DND-41 (cell line): ENCODE measurements around the gene HOXA9.
A peak's percentile ranks its signal among the peaks of the same experiment; 100 is the strongest.

ENCODE experiments used
- ATAC-seq: fragments of 200-7000 bp; cut with Tn5 transposase; 3 replicates; pipeline ENCODE4 v1.9.1; 2021; ENCODE audit warnings: low read depth; ENCODE audit not compliant: insufficient read depth
- DNase-seq: peaks from one replicate; pipeline ENCODE4 v3.0.0-alpha.2; 2020
- H2AFZ ChIP-seq: 2 replicates; pipeline ENCODE4 v1.6.0; 2012; ENCODE audit warnings: low read depth, low read length
- H3K27ac ChIP-seq: 2 replicates; pipeline ENCODE4 v1.5.1; 2012; ENCODE audit warnings: low read length, inconsistent platforms
- H3K27me3 ChIP-seq: fragments of 200-600 bp; sonication (generic); 2 replicates; pipeline ENCODE4 v1.6.0; 2012; ENCODE audit warnings: low read length, mild to moderate bottlenecking, inconsistent platforms; ENCODE audit not compliant: insufficient read depth, poor library complexity
- H3K36me3 ChIP-seq: 2 replicates; pipeline ENCODE4 v1.5.1; 2012; ENCODE audit warnings: low read length, inconsistent platforms; ENCODE audit not compliant: insufficient read depth
- H3K4me1 ChIP-seq: 2 replicates; pipeline ENCODE4 v1.5.1; 2012; ENCODE audit warnings: mild to moderate bottlenecking, low read length; ENCODE audit not compliant: insufficient read depth
- H3K4me2 ChIP-seq: 2 replicates; pipeline ENCODE4 v1.6.0; 2012; ENCODE audit warnings: mild to moderate bottlenecking, moderate library complexity, low read length, inconsistent platforms; ENCODE audit not compliant: insufficient read depth
- H3K4me3 ChIP-seq, 2 experiments: fragments of 200-600 bp in 1 of 2; shearing (Covaris generic) in 1 of 2; 2 replicates each; pipeline ENCODE4 v1.5.1; 2012 to 2016; ENCODE audit warnings: inconsistent platforms in 2 of 2, low read length in 2 of 2, mild to moderate bottlenecking in 2 of 2, low read depth in 1 of 2, moderate library complexity in 1 of 2
- H3K79me2 ChIP-seq: 2 replicates; pipeline ENCODE4 v1.6.0; 2012; ENCODE audit warnings: low read length, inconsistent platforms; ENCODE audit not compliant: insufficient read depth
- H3K9ac ChIP-seq: 2 replicates; pipeline ENCODE4 v1.6.0; 2012; ENCODE audit warnings: low read depth, mild to moderate bottlenecking, inconsistent platforms, low read length, moderate library complexity
- H3K9me3 ChIP-seq: 2 replicates; pipeline ENCODE4 v1.5.1; 2012; ENCODE audit warnings: low read length, moderate library complexity, mild to moderate bottlenecking, inconsistent platforms; ENCODE audit not compliant: insufficient read depth, severe bottlenecking
- H4K20me1 ChIP-seq: 2 replicates; pipeline ENCODE4 v1.6.0; 2012; ENCODE audit warnings: low read length; ENCODE audit not compliant: insufficient read depth
- EZH2 ChIP-seq: IDR thresholded peaks from 3 replicates; pipeline ENCODE4 v1.6.1; 2012; ENCODE audit warnings: borderline replicate concordance, low read depth, mild to moderate bottlenecking, moderate library complexity, low read length, inconsistent platforms; ENCODE audit not compliant: severe bottlenecking
- TF ChIP-seq, protein P1 (sequence below): IDR thresholded peaks from 2 replicates; pipeline ENCODE4 v1.5.1; 2012; ENCODE audit warnings: borderline replicate concordance, low read length, moderate library complexity, mild to moderate bottlenecking; ENCODE audit not compliant: poor library complexity, severe bottlenecking; ENCODE audit errors: extremely low read depth

Gene HOXA9

DNA sequence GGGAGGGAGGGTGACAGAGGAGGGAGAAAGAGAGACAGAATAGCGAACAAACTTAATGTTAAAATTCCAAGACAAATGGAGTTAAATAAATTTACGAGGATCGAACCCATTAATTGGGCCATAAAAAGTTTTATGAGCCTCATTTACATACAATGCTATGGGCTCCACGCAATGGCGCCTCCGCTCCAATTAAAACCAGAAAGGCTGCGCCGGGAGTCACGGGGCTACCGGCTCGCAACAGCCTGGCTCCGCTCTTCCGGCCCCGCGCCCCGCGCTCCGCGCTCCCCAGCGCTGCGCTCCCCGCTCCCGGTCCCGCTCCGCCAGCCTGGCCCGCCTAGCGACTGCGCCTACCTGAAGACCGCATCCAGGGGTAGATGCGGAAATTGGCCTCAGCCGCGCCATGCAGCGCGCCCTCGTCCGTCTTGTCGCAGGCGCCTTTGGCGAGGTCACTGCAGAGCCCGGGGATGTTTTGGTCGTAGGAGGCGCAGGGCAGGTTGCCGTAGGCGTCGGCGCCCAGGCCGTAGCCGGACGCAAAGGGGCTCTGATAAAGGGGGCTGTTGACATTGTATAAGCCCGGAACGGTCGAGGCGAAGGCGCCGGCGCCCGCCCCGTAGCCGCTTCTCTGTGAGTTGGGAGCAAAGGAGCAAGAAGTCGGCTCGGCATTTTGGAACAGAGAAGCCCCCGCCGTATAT lies 9.4 kb downstream of the HOXA9 start:
- H4K20me1 ChIP-seq: no peaks in the 10 kb centered on the region
- H3K4me2 ChIP-seq: peak overlapping the region; percentile 74
- H3K4me3 ChIP-seq: peak overlapping the region; percentile 46 to 70
- peaks cover 37% of the 10 kb centered on the region for H3K4me1 ChIP-seq
- H3K36me3 ChIP-seq: no peaks in the 10 kb centered on the region
- H3K79me2 ChIP-seq: peaks cover 9% of the 10 kb centered on the region
- H3K9me3 ChIP-seq: no peaks in the 10 kb centered on the region
- H3K27ac ChIP-seq: peak overlapping the region; percentile 91
- peak overlapping the region; percentile 92 for H2AFZ ChIP-seq
- TF ChIP-seq, protein P1, sequence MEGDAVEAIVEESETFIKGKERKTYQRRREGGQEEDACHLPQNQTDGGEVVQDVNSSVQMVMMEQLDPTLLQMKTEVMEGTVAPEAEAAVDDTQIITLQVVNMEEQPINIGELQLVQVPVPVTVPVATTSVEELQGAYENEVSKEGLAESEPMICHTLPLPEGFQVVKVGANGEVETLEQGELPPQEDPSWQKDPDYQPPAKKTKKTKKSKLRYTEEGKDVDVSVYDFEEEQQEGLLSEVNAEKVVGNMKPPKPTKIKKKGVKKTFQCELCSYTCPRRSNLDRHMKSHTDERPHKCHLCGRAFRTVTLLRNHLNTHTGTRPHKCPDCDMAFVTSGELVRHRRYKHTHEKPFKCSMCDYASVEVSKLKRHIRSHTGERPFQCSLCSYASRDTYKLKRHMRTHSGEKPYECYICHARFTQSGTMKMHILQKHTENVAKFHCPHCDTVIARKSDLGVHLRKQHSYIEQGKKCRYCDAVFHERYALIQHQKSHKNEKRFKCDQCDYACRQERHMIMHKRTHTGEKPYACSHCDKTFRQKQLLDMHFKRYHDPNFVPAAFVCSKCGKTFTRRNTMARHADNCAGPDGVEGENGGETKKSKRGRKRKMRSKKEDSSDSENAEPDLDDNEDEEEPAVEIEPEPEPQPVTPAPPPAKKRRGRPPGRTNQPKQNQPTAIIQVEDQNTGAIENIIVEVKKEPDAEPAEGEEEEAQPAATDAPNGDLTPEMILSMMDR: no peak
- TF ChIP-seq EZH2: no peak
- DNase-seq (peak; percentile 40), ATAC-seq (peak; percentile 55)
- H3K9ac ChIP-seq: peak overlapping the region; percentile 86
- no peaks in the 10 kb centered on the region for H3K27me3 ChIP-seq

- H3K27ac ChIP-seq: peak overlapping the region; percentile 91
- H4K20me1 ChIP-seq: no peaks in the 10 kb centered on the region
- peak overlapping the region; percentile 46 to 70 for H3K4me3 ChIP-seq
- peaks cover 29% of the 10 kb centered on the region for H3K4me1 ChIP-seq
- no peaks in the 10 kb centered on the region for H3K9me3 ChIP-seq
- H3K9ac ChIP-seq: peak overlapping the region; percentile 86
- peak overlapping the region; percentile 92 for H2AFZ ChIP-seq
- peaks cover 14% of the 10 kb centered on the region for H3K79me2 ChIP-seq
- DNase-seq: no peak
- TF ChIP-seq, protein P1: no peak
- TF ChIP-seq EZH2: no peak
- H3K27me3 ChIP-seq: no peaks in the 10 kb centered on the region
- no peak for ATAC-seq
- H3K36me3 ChIP-seq: no peaks in the 10 kb centered on the region
- H3K4me2 ChIP-seq: peak overlapping the region; percentile 74
Measured at GRCh38 chr7:27154901-27155815, 10.2 kb downstream of the HOXA9 start.

- no peak overlapping the region for H3K4me2 ChIP-seq
- H3K4me3 ChIP-seq: no peak overlapping the region
- H3K36me3 ChIP-seq: no peaks in the 10 kb centered on the region
- H4K20me1 ChIP-seq: no peaks in the 10 kb centered on the region
- no peak overlapping the region for H3K9ac ChIP-seq
- no peak overlapping the region for H3K27ac ChIP-seq
- peaks cover 31% of the 10 kb centered on the region for H3K4me1 ChIP-seq
- no peaks in the 10 kb centered on the region for H3K9me3 ChIP-seq
- H2AFZ ChIP-seq: no peak overlapping the region
- H3K79me2 ChIP-seq: peaks cover 22% of the 10 kb centered on the region
- H3K27me3 ChIP-seq: no peaks in the 10 kb centered on the region
- TF ChIP-seq, protein P1: no peak
- TF ChIP-seq EZH2: no peak
- DNase-seq (no peak), ATAC-seq (no peak)
Measured at GRCh38 chr7:27154369-27154768, 11.0 kb downstream of the HOXA9 start.
